Mesodermal cell (in vitro differentiated cells): ENCODE measurements around the gene RUNX2.

Experiments
- H3K27ac ChIP-seq: 2 replicates; pipeline ENCODE4 v1.7.0; 2013; ENCODE audit warnings: mild to moderate bottlenecking, low read depth, low read length, moderate library complexity; ENCODE audit not compliant: severe bottlenecking
- H3K36me3 ChIP-seq: 2 replicates; pipeline ENCODE4 v1.7.1; 2013; ENCODE audit warnings: mild to moderate bottlenecking, low read length, moderate library complexity; ENCODE audit not compliant: control insufficient read depth, insufficient read depth
- H3K4me1 ChIP-seq: one replicate; pipeline ENCODE4 v1.7.1; 2013; ENCODE audit warnings: mild to moderate bottlenecking, low read length; ENCODE audit not compliant: insufficient read depth, control insufficient read depth, poor library complexity, severe bottlenecking
- H3K4me3 ChIP-seq: 2 replicates; pipeline ENCODE4 v1.7.0; 2013; ENCODE audit warnings: low read length, control low read depth, mild to moderate bottlenecking; ENCODE audit not compliant: insufficient read depth, poor library complexity, severe bottlenecking; ENCODE audit errors: extremely low read depth
- H3K9me3 ChIP-seq: 2 replicates; pipeline ENCODE4 v1.7.1; 2013; ENCODE audit warnings: mild to moderate bottlenecking, low read length, moderate library complexity; ENCODE audit not compliant: control insufficient read depth
- WGBS, 2 experiments: methylation state at CpG; one replicate each; pipeline ENCODE4 v1.1.5; 2013; ENCODE audit warnings: missing lambda C conversion rate in 2 of 2; ENCODE audit not compliant: insufficient coverage in 2 of 2; 5-methylcytosine and 5-hydroxymethylcytosine counted together

RUNX2 gene

GRCh38 chr6:45705137-45705855 lies 377.2 kb downstream of the RUNX2 start:
- 91 to 97% methylated on average over 3 to 4 of the region's 4 CpGs for WGBS, 2 experiments
- no peaks in the 10 kb centered on the region for H3K9me3 ChIP-seq
- H3K27ac ChIP-seq = no peak overlapping the region
- no peak overlapping the region for H3K4me3 ChIP-seq
- no peaks in the 10 kb centered on the region for H3K4me1 ChIP-seq
- H3K36me3 ChIP-seq = no peaks in the 10 kb centered on the region

GRCh38 chr6:45706319-45706718 lies 378.2 kb downstream of the RUNX2 start:
- Histone ChIP-seq H3K4me1 (no peaks in the 10 kb centered on the region), H3K36me3 (no peaks in the 10 kb centered on the region), H3K27ac (no peak overlapping the region), H3K4me3 (no peak overlapping the region), H3K9me3 (no peaks in the 10 kb centered on the region)
- WGBS, 2 experiments = 0% methylated on average over 1 of the region's 2 CpGs; no CpG with 5 or more reads in 1 of the 2 experiments

- no peaks in the 10 kb centered on the region for H3K4me1 ChIP-seq
Observed at GRCh38 chr6:45707176-45707575, 379.0 kb downstream of the RUNX2 start.

GRCh38 chr6:45709781-45710220 lies 381.7 kb downstream of the RUNX2 start:
- Histone ChIP-seq H3K27ac (no peak overlapping the region), H3K9me3 (no peaks in the 10 kb centered on the region), H3K4me3 (no peak overlapping the region), H3K36me3 (no peaks in the 10 kb centered on the region), H3K4me1 (peaks cover 10% of the 10 kb centered on the region)
- 100% methylated on average over 1 of the region's 6 CpGs for WGBS, 2 experiments

More at GRCh38 chr6:45707176-45707575, 379.0 kb downstream of the RUNX2 start:
- H3K9me3 ChIP-seq = no peaks in the 10 kb centered on the region
- no peak overlapping the region for H3K4me3 ChIP-seq
- 85 to 88% methylated on average over 6 of the region's 6 CpGs for WGBS, 2 experiments
- H3K27ac ChIP-seq = no peak overlapping the region
- no peaks in the 10 kb centered on the region for H3K36me3 ChIP-seq

GRCh38 chr6:45710304-45710821 lies 382.2 kb downstream of the RUNX2 start:
- Histone ChIP-seq H3K36me3 (no peaks in the 10 kb centered on the region), H3K4me1 (peaks cover 10% of the 10 kb centered on the region), H3K4me3 (no peak overlapping the region), H3K9me3 (no peaks in the 10 kb centered on the region), H3K27ac (no peak overlapping the region)
- WGBS, 2 experiments = 100% methylated on average over 4 of the region's 5 CpGs

- H3K36me3 ChIP-seq = no peaks in the 10 kb centered on the region
- WGBS, 2 experiments = 93 to 95% methylated on average over 9 to 10 of the region's 11 CpGs
- H3K4me3 ChIP-seq = no peak overlapping the region
- peaks cover 10% of the 10 kb centered on the region for H3K4me1 ChIP-seq
- H3K27ac ChIP-seq = no peak overlapping the region
- no peaks in the 10 kb centered on the region for H3K9me3 ChIP-seq
Observed at GRCh38 chr6:45712076-45712475, 383.9 kb downstream of the RUNX2 start.

GRCh38 chr6:45712786-45713185 lies 384.7 kb downstream of the RUNX2 start:
- Histone ChIP-seq H3K9me3 (no peaks in the 10 kb centered on the region), H3K36me3 (no peaks in the 10 kb centered on the region), H3K27ac (no peak overlapping the region), H3K4me1 (peaks cover 10% of the 10 kb centered on the region), H3K4me3 (no peak overlapping the region)
- 80 to 100% methylated on average over 1 of the region's 2 CpGs for WGBS, 2 experiments
